Upper lobe of right lung (tissue), 1 donor: ENCODE data around the gene ARMC8. TPM values are rescaled to one million over a fixed set of nuclear protein-coding genes. Genes with fewer than 3 reads are reported as not detected.

Experiments used
- ATAC-seq: fragments of 200-7000 bp; cut with Tn5 transposase; one replicate; pipeline ENCODE4 v1.9.1; 2020; ENCODE audit warnings: mild to moderate bottlenecking, moderate library complexity
- DNase-seq: peaks from one replicate; pipeline ENCODE4 v3.0.0-alpha.2; 2020
- H3K27ac ChIP-seq: fragments of 200-600 bp; one replicate; pipeline ENCODE4 v1.8.0; 2022
- H3K27me3 ChIP-seq: fragments of 200-600 bp; one replicate; pipeline ENCODE4 v1.8.0; 2022; ENCODE audit warnings: mild to moderate bottlenecking
- H3K36me3 ChIP-seq: fragments of 200-600 bp; one replicate; pipeline ENCODE4 v1.8.0; 2022
- H3K4me1 ChIP-seq: fragments of 200-600 bp; one replicate; pipeline ENCODE4 v1.8.0; 2022
- H3K4me3 ChIP-seq: fragments of 200-600 bp; one replicate; pipeline ENCODE4 v1.8.0; 2022; ENCODE audit warnings: mild to moderate bottlenecking
- H3K9me3 ChIP-seq: fragments of 200-600 bp; one replicate; pipeline ENCODE4 v1.8.0; 2022
- intact Hi-C: fragments of 100-400 bp; cut with DNase I; formaldehyde crosslinking; loops from one replicate; pipeline ENCODE4 v1.11.0; 2022
- total RNA-seq: library from RNA; stranded (reverse); fragmentation: NEBNext Ultra II Directional; extraction: Animal tissue kit (Norgen Biotek cat#: 25700); gene quantifications from one replicate; pipeline ENCODE4 v1.2.1, GENCODE V29; 2021
- TF ChIP-seq, protein P1 (sequence below): fragments of 200-600 bp; IDR thresholded peaks from one replicate; pipeline ENCODE4 v1.8.0; 2022; ENCODE audit warnings: antibody characterized with exemption
- donor health status: DM: no; HTN: yes; CAD: no; lungs with severe emphysema.

ARMC8 gene
- total RNA-seq, 1 donor from 2014 or later: 50.3 TPM

DNA sequence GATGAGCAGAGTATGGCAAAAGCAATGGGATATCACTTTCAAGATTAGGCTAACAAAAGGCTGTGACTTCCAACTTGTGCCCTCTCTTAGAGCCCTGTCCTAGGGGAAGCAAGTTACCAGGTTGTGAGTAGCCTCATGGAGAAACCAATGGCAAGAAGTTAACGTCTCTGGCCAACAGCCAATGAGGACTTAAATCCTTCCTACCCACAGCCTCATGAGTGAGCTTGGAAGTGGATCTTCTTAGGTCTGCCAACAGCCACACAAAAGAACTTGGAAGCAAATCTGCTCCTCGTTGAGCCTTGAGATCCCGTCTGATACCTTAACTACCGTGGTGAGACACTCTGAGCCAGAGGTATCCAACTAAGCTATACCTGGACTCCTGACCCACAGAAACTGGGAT is 136.9 kb downstream of the ARMC8 start:
- Histone ChIP-seq H3K27ac (no peak overlapping the region), H3K27me3 (no peaks in the 10 kb centered on the region), H3K4me1 (peaks cover 7% of the 10 kb centered on the region), H3K4me3 (no peak overlapping the region), H3K9me3 (no peaks in the 10 kb centered on the region), H3K36me3 (no peaks in the 10 kb centered on the region)
- TF ChIP-seq, protein P1, sequence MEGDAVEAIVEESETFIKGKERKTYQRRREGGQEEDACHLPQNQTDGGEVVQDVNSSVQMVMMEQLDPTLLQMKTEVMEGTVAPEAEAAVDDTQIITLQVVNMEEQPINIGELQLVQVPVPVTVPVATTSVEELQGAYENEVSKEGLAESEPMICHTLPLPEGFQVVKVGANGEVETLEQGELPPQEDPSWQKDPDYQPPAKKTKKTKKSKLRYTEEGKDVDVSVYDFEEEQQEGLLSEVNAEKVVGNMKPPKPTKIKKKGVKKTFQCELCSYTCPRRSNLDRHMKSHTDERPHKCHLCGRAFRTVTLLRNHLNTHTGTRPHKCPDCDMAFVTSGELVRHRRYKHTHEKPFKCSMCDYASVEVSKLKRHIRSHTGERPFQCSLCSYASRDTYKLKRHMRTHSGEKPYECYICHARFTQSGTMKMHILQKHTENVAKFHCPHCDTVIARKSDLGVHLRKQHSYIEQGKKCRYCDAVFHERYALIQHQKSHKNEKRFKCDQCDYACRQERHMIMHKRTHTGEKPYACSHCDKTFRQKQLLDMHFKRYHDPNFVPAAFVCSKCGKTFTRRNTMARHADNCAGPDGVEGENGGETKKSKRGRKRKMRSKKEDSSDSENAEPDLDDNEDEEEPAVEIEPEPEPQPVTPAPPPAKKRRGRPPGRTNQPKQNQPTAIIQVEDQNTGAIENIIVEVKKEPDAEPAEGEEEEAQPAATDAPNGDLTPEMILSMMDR: no peak
- ATAC-seq: no peak
- no peak for DNase-seq
- intact Hi-C loops: no loop called here

DNA sequence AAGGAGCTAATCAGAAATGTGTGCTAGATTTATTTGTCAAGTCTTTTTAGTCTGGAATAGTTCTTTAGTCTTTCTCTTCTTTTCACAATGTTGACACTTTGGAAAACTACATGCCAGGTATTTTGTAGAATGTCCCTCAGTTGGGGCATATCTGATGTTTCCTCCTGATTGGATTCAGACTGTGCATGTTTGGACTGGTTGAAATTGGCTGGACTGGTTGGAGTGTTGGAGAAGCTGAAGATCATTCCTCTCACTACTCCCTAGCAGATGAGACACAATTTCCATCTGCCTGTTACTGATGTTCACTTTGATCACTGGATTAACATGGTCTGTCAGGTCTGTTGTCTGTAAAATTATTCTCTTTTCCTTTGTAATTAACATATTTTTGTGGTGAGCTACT is 138.9 kb downstream of the ARMC8 start:
- Histone ChIP-seq H3K36me3 (no peaks in the 10 kb centered on the region), H3K27ac (no peak overlapping the region), H3K4me3 (no peak overlapping the region), H3K4me1 (peaks cover 8% of the 10 kb centered on the region), H3K9me3 (no peaks in the 10 kb centered on the region), H3K27me3 (no peaks in the 10 kb centered on the region)
- intact Hi-C loops: no loop called here
- DNase-seq (no peak), ATAC-seq (no peak)
- TF ChIP-seq, protein P1: no peak

DNA sequence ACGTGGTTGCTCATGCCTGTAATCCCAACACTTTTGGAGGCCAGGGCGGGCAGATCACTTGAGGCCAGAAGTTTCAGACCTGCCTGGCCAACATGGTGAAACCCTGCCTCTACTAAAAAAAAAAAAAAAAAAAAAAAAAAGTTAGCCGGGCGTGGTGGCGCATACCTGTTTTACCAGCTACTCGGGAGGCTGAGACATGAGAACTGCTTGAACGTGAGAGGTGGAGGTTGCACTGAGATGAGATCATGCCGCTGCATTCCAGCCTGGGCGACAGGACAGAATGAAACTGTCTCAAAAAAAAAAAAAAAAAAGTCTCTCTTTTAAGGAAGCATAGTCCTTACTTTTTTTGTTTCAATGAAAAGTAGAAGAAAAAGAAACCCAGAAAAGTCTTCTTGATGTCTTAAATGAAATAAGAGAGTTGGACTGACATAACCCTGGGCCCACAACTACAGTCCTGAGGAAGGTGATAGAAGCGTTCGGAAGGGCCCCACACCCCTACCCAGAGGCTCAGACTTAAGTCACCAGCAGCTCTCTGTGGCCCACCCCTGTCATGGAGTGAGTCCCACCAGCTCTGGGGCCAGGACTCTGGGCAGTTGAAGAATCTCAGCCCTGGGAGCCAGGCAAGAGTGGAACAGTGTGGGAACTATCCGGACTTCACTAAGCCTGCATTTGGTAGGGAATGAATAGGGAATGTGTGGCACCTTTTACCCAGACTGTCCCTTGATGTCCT is 139.9 kb downstream of the ARMC8 start:
- intact Hi-C loops: no loop called here
- DNase-seq: no peak
- peaks cover 8% of the 10 kb centered on the region for H3K4me1 ChIP-seq
- H3K9me3 ChIP-seq: no peaks in the 10 kb centered on the region
- H3K27ac ChIP-seq: no peak overlapping the region
- TF ChIP-seq, protein P1: no peak
- ATAC-seq: no peak
- H3K36me3 ChIP-seq: no peaks in the 10 kb centered on the region
- H3K4me3 ChIP-seq: no peak overlapping the region
- no peaks in the 10 kb centered on the region for H3K27me3 ChIP-seq

DNA sequence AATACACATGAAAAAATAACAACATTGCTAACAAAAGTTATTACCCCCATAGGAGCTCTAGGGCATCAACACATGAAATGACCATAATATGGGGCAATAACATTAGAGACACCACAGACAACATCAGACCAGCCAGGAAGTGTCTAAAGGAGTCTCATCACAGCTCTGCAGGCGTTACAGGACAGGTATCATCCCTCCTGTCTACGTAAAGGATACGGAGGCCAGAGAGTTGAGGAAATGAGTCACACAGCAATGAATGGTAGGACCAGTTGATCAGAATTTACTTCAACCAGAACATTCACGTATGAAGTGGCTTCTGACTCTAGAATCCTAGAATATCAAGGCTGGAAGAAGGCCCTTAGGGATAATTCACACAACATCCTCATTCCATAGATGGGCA is 140.7 kb downstream of the ARMC8 start:
- H3K27me3 ChIP-seq: no peaks in the 10 kb centered on the region
- H3K9me3 ChIP-seq: no peaks in the 10 kb centered on the region
- H3K4me1 ChIP-seq: peaks cover 8% of the 10 kb centered on the region
- DNase-seq: no peak
- ATAC-seq: no peak
- no peaks in the 10 kb centered on the region for H3K36me3 ChIP-seq
- no peak overlapping the region for H3K4me3 ChIP-seq
- TF ChIP-seq, protein P1: no peak
- H3K27ac ChIP-seq: no peak overlapping the region
- intact Hi-C loops: no loop called here

DNA sequence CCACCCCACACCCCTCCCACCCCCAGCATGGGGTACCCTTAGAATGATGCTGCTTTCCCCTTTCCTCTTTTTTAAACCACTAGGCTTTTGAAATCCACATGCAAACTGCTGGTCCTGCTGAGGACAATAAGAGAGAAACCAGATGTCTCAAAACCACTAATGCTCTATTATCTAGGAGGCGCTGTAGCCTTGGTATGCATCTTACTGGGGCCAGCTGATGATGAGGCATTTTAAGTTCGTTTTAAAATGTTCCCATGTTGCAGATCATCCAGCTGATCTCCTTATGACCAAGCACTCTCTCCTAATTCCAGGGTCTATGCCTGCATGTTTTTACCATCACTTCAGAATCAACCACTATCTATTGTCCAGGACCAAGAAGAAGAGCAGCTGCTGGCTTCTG is 141.2 kb downstream of the ARMC8 start:
- no peak overlapping the region for H3K27ac ChIP-seq
- TF ChIP-seq, protein P1: no peak
- H3K4me3 ChIP-seq: no peak overlapping the region
- ATAC-seq (no peak), DNase-seq (no peak)
- H3K9me3 ChIP-seq: no peaks in the 10 kb centered on the region
- H3K27me3 ChIP-seq: no peaks in the 10 kb centered on the region
- H3K4me1 ChIP-seq: peaks cover 8% of the 10 kb centered on the region
- intact Hi-C loops: no loop called here
- H3K36me3 ChIP-seq: no peaks in the 10 kb centered on the region
